Measurements from ENCODE around the gene FARS2. TPM values are rescaled to one million over a fixed set of nuclear protein-coding genes. Genes with fewer than 3 reads are reported as not detected.

Gene FARS2
- total RNA-seq, 1 experiment from 2014 or later: 17.8 TPM

DNA sequence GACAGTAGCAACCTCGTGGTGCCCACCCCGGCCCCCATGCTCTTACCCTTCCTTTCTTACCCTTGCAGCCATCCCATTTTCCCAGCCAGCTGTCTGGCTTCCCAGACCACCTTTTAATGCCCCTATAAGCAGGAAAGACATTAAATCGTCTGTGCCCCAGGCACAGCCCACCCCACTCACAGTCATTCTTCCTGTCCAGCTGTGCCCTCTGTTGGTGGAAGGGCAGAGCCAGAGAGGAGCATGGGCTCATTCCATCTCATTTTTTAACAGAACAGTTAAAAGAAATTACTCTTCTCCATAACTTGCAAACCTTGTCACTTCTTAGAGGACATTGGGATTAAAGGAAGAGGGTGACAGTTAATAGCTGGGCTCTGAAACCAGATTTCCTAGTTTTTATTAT lies 504.9 kb downstream of the FARS2 start:
- POLR2A ChIA-PET (ENCODE audit: low non-redundant PET): no interaction called here

DNA sequence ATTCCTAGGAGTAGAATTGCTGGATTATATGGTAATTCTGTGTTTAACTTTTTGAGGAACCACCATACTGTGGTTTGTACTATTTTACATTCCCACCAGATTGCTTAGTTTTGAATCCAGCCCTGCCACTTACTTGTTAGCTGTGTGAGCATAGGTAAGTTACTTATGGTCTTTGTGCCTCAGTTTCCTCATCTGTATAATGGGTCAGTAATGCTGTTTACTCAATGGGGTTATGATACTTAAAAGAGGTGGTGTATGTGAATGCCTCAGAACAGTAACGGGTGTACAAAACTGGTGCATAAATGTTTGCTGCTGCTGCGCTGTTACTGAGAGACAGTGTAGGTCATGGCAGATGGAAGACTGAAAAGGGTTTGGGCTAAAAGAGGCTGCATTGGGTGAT lies 506.2 kb downstream of the FARS2 start:
- Histone ChIP-seq H3K36me3 (ENCODE audit: insufficient read depth, low read length, poor library complexity, severe bottlenecking) (no peaks in the 10 kb centered on the region), H3K4me3 (ENCODE audit: low read depth, low read length, poor library complexity, severe bottlenecking) (no peak overlapping the region), H3K27me3 (replicated peaks; ENCODE audit: insufficient read depth, low read depth, low read length, poor library complexity) (no peaks in the 10 kb centered on the region), H3K4me1 (ENCODE audit: insufficient read depth, low read length, poor library complexity, severe bottlenecking) (peaks cover 11% of the 10 kb centered on the region), H3K9me3 (ENCODE audit: low read depth, low read length, poor library complexity, severe bottlenecking) (no peaks in the 10 kb centered on the region), H3K27ac (ENCODE audit: low read depth, low read length, poor library complexity, severe bottlenecking) (no peak overlapping the region)
- BruUV-seq (replicated peaks): no TSS peak
- no peak for DNase-seq (ENCODE audit: low spot score)
- TF ChIP-seq, protein P1, sequence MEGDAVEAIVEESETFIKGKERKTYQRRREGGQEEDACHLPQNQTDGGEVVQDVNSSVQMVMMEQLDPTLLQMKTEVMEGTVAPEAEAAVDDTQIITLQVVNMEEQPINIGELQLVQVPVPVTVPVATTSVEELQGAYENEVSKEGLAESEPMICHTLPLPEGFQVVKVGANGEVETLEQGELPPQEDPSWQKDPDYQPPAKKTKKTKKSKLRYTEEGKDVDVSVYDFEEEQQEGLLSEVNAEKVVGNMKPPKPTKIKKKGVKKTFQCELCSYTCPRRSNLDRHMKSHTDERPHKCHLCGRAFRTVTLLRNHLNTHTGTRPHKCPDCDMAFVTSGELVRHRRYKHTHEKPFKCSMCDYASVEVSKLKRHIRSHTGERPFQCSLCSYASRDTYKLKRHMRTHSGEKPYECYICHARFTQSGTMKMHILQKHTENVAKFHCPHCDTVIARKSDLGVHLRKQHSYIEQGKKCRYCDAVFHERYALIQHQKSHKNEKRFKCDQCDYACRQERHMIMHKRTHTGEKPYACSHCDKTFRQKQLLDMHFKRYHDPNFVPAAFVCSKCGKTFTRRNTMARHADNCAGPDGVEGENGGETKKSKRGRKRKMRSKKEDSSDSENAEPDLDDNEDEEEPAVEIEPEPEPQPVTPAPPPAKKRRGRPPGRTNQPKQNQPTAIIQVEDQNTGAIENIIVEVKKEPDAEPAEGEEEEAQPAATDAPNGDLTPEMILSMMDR (conservative IDR thresholded peaks at IDR 0.05; ENCODE audit: low read depth, low read length): no peak
- no peak for TF ChIP-seq EZH2 (IDR thresholded peaks at IDR 0.05; ENCODE audit: borderline replicate concordance, low read depth, low read length, poor library complexity, severe bottlenecking)
- ChIA-PET CTCF (no interaction called here), POLR2A (ENCODE audit: low non-redundant PET) (no interaction called here)
- intact Hi-C loops (cut with micrococcal nuclease; ENCODE audit: unreplicated experiment): no loop called here

More for the DNA sequence above, 504.9 kb downstream of the FARS2 start:
- Histone ChIP-seq H3K27ac (ENCODE audit: low read depth, low read length, poor library complexity, severe bottlenecking) (no peak overlapping the region), H3K9me3 (ENCODE audit: low read depth, low read length, poor library complexity, severe bottlenecking) (no peaks in the 10 kb centered on the region), H3K27me3 (replicated peaks; ENCODE audit: insufficient read depth, low read depth, low read length, poor library complexity) (no peaks in the 10 kb centered on the region), H3K4me1 (ENCODE audit: insufficient read depth, low read length, poor library complexity, severe bottlenecking) (peaks cover 13% of the 10 kb centered on the region), H3K36me3 (ENCODE audit: insufficient read depth, low read length, poor library complexity, severe bottlenecking) (no peaks in the 10 kb centered on the region), H3K4me3 (ENCODE audit: low read depth, low read length, poor library complexity, severe bottlenecking) (no peak overlapping the region)
- DNase-seq (ENCODE audit: low spot score): peak; percentile 63
- no peak for TF ChIP-seq EZH2 (IDR thresholded peaks at IDR 0.05; ENCODE audit: borderline replicate concordance, low read depth, low read length, poor library complexity, severe bottlenecking)
- TF ChIP-seq, protein P1 (conservative IDR thresholded peaks at IDR 0.05; ENCODE audit: low read depth, low read length): peak; percentile 76
- no TSS peak for BruUV-seq (replicated peaks)
- CTCF ChIA-PET: no interaction called here
- intact Hi-C loops (cut with micrococcal nuclease; ENCODE audit: unreplicated experiment): no loop called here

DNA sequence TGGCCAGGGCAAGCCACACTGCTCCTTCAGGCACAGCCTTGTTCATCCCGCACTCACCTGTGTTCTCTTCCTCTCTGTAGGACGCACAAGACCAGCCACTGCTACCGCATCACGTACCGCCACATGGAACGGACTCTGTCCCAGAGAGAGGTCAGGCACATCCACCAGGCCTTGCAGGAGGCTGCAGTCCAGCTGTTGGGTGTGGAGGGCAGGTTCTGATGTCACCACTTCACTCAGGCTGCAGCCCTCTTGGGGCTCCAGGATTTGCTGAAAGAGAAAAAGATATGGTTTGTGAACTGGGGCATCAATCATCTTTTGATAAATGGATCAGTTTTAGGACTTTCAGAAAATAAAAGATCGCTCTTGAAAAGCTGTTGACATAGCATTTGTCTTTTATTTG lies 509.9 kb downstream of the FARS2 start:
- Histone ChIP-seq H3K9me3 (ENCODE audit: low read depth, low read length, poor library complexity, severe bottlenecking) (no peaks in the 10 kb centered on the region), H3K4me3 (ENCODE audit: low read depth, low read length, poor library complexity, severe bottlenecking) (no peak overlapping the region), H3K27me3 (replicated peaks; ENCODE audit: insufficient read depth, low read depth, low read length, poor library complexity) (no peaks in the 10 kb centered on the region), H3K27ac (ENCODE audit: low read depth, low read length, poor library complexity, severe bottlenecking) (no peak overlapping the region), H3K36me3 (ENCODE audit: insufficient read depth, low read length, poor library complexity, severe bottlenecking) (no peaks in the 10 kb centered on the region), H3K4me1 (ENCODE audit: insufficient read depth, low read length, poor library complexity, severe bottlenecking) (no peaks in the 10 kb centered on the region)
- CTCF ChIA-PET: no interaction called here
- no TSS peak for BruUV-seq (replicated peaks)
- intact Hi-C loops (cut with micrococcal nuclease; ENCODE audit: unreplicated experiment): no loop called here
- DNase-seq (ENCODE audit: low spot score): no peak
- TF ChIP-seq, protein P1 (conservative IDR thresholded peaks at IDR 0.05; ENCODE audit: low read depth, low read length): no peak
- TF ChIP-seq EZH2 (IDR thresholded peaks at IDR 0.05; ENCODE audit: borderline replicate concordance, low read depth, low read length, poor library complexity, severe bottlenecking): no peak
- POLR2A ChIA-PET (ENCODE audit: low non-redundant PET): interaction anchor here (0.6 kb wide), 1 partner anchor 135 kb away, joined by 3 read pairs; no protein-coding TSS in a partner anchor

Measured in A673 (cell line).